HG02798 (cell line): ENCODE results near the gene TMCC1.
"Not testable (repeated sequence)": the region's sequence is repeated elsewhere in the genome, so short reads cannot be mapped to it uniquely, and the experiment has no call there.

ENCODE experiments used
- ATAC-seq: cut with Tn5 transposase; IDR thresholded peaks from one replicate; pipeline ENCODE4 v1.9.1; 2021; ENCODE audit warnings: mild to moderate bottlenecking; ENCODE audit not compliant: unreplicated experiment, poor library complexity

The TMCC1 gene

DNA sequence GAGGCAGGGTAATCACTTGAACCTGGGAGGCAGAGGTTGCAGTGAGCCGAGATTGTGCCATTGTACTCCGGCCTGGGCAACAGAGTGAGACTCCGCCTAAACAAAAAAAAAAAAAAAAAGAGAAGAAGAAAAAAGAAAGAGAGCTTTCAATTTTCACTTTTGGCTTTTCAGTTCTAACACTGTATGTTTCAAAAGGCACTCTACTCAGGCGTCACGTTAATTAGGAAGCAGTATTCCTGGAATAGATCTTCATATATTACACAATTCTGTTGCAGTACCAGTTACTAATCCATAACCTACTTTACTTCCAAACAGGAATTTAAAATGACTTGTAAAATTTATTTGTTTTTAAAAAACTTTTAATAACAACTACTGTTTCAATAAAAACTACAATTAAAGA, 155.3 kb downstream of the TMCC1 start:
- no peak for ATAC-seq

- ATAC-seq = no peak
Observed at GRCh38 chr3:129736070-129736469, 157.4 kb downstream of the TMCC1 start.

DNA sequence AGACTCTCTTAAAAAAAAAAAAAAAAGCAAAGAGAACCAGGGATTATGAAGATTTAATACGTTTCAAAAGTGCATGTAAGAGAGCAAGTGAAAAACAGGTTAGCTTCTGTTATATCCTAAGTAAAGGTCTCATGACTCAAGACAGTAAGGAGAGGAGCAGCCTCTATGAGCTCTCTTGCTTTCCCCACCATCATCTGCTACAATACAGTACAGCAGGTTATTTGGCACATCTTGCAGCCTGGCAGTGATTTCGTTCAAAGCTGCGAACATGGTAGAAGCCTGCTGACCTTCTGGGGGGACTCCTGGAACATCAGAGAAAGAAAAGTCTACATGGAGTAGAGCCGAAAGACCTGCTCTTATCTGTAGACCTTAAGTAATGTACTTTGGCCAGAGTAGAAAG, 157.9 kb downstream of the TMCC1 start:
- no peak for ATAC-seq

DNA sequence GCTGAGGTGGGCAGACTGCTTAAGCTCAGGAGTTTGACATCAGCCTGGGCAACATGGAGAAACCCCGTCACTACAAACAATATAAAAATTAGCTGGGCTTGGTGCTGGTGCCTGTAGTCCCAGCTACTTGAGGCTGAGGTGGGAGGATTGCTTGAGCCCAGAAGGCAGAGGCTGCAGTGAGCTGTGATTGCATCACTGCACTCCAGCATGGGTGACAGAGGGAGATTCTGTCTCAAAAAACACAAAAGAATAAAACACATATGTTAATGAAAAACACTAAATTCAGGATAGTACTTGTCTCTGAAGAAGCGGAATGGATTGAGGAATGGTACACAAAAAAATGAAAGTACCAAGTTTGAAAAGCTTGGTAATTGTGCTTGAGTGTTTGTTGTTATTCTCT, 159.1 kb downstream of the TMCC1 start:
- ATAC-seq = no peak

DNA sequence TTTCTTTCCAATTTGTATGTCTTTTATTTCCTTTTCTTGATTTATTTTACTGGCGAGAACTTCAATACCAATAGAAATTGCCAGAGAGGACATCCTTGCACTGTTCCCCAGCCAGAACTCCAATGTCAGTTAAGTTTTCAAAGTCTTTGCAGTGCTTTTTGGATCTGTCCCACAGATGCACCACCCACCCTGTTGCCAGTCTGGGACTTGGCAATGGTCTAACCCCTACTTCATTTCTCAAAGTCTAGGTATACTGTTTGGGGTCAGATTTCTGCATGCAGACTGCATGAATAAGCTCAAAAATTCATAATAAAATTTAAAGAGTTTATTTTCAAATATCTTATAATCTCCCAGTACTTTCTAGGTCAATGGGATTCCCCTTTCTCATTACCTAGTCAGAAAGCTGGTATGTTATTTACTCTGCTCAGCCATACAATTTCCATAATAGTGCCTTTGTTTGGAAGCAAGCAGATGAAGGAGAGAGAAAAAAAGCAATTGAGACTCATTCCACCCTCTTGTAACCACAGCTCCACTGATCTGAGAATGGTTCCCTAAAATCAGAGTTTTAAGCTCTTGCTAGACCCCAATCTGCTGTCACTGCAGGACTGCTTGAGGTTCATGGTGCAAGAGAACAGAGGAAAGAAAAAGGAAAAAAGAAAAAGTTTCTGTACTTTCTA, 161.2 kb downstream of the TMCC1 start:
- no peak for ATAC-seq

- ATAC-seq = no peak
Observed at GRCh38 chr3:129727707-129728106, 165.8 kb downstream of the TMCC1 start.

GRCh38 chr3:129723558-129724324, 169.8 kb downstream of the TMCC1 start:
- ATAC-seq = no peak

DNA sequence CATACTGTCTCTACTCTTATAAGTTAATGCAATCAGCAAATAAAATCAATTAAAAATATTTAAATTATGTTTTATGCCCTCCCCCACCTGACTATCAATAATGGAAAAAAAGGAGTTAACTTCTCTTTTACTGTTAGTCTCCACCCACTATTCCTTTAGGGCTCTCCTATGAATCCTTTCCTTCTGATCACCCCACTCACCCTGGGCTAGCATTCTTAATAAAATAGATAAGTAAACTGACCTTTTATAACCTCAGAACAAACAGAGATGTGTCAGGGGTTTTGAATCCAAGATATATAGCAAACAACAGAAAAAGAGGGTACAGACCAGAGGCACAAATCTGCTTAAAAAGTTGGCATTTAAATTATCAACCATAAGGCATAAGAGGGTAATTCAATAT, 171.0 kb downstream of the TMCC1 start:
- no peak for ATAC-seq

GRCh38 chr3:129718201-129718600, 175.3 kb downstream of the TMCC1 start:
- no peak for ATAC-seq

- no peak for ATAC-seq
Observed at GRCh38 chr3:129715854-129716253, 177.7 kb downstream of the TMCC1 start.

DNA sequence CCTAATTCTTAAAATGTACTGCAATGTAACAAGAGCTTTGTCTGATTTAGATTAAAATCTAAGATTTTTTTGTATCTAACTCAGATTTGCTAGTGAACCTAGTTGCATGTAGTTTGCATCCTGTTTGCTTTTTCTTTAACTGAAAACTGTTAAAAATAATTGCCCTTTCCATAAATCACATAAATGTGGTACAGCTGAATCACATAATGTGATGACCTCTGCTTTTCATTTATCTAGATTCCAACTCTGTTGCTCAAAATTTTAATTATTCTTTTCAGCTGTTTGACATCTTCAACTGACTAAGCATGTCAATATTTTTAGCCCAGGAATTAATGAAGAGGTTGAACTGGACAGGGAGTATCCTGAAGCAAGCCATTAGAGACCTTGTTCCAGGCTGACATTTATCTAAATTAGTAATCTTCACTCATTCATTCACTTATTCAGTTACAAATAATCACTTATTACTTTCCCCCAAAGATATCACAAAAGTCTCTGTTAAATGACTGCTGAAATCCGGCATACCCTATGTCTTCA, 185.1 kb downstream of the TMCC1 start:
- ATAC-seq = no peak

DNA sequence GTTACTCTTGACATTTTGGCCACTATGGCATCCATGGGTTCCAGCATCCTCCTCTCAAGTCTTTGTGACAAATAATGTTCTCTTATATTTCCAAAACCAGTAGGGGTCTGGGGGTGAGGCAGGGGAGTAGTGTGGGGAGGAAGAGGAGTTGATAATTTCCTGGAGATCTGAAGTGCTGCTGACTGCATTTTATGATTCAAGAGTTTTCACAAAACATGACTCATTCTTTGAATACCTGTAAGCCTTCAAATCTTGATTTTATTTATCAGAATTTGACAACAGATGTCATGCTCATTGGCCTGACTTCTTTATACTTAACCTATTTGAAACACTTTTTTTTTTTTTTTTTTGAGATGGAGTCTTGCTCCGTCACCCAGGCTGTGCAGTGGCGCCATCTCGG, 188.2 kb downstream of the TMCC1 start:
- no peak for ATAC-seq

DNA sequence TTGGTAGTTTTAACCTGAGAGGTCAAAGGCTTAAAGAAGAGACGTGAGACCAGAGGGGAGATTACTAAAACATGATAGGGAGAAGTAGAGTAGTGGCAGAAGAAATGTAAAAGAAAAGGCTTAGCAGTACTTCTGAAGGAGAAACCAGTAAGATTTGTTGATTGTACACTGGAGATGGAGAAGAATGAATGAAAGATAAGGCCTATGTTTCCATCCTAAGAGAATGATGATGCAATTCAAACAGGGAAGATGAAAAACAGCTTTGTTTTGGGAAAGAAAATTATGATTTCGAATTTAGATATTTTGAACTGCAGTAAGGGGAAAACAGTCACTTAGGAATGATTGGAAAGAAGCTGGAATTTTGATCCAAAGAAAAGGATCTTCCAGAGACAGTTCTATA, 189.6 kb downstream of the TMCC1 start:
- no peak for ATAC-seq

DNA sequence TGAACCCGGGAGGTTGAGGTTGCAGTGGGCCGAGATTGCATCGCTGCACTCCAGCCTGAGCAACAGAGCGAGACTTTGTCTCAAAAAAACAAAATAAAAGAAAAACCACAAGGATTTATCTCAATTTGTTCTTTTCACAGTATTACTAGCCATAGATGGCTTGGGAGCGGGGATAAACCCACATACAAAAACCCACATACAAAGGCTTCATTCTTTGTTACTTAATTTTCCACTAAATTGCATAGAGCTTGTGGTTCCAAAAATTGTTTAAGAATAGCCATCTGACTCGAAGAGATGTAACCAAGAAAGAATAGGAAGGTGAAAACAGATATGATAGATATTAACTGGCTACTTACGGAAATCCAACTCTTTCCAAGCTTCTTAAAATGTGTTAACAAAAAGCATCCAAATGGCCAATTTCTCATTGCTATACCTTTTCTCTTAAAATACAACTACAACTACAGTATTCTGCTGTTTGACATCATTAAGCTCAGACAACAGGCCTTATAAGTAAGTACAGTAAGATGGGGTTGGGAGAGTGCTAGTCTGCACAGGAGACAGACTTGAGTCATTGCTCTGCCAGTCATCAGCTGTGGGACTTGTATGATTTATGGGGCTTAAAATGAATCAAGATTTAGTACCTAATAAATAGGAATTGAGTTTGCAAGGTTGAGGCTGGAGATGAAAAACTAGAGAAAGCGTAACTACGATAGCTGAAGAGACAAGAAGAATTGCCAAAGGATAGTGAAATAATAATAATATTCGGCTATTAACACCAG, 190.4 kb downstream of the TMCC1 start:
- no peak for ATAC-seq

DNA sequence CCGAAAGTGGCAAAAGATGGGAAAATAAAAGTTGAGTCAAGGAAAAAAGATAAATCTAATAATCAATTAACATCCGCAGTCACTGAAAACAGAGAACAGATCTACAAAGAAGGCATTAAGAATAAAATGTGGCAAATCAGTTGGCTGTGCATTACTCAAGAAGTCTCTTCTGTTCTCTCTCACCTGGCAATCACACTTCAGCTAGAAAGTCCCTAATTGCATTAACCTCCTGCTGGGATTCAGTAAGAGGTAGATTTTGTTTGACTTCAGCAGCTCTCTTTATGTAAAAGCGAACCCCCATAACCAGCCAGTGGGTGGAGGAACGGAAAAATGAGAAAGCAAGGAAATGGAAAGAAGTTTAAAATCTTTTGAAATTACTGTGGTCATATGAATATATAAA, 192.3 kb downstream of the TMCC1 start:
- ATAC-seq = no peak

DNA sequence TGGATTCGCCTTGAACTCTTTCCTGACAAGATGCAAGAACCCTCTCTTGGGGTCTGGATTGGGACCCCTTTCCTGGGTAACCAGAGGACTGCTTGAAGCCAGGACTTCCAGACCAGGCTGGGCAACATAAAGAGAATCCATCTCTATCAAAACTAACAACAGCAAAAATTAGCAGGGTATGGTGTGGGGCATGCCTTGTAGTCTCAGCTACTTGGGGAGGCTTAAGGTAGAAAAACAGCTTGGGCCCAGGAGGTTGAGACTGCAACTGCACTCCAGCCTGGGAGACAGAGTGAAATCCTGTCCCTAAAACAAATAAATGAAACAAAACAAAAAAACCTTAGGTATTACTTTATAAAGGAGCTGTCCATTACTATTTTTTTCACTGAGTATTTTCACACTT, 193.9 kb downstream of the TMCC1 start:
- no peak for ATAC-seq

- ATAC-seq = no peak
Observed at GRCh38 chr3:129699199-129699598, 194.3 kb downstream of the TMCC1 start.

DNA sequence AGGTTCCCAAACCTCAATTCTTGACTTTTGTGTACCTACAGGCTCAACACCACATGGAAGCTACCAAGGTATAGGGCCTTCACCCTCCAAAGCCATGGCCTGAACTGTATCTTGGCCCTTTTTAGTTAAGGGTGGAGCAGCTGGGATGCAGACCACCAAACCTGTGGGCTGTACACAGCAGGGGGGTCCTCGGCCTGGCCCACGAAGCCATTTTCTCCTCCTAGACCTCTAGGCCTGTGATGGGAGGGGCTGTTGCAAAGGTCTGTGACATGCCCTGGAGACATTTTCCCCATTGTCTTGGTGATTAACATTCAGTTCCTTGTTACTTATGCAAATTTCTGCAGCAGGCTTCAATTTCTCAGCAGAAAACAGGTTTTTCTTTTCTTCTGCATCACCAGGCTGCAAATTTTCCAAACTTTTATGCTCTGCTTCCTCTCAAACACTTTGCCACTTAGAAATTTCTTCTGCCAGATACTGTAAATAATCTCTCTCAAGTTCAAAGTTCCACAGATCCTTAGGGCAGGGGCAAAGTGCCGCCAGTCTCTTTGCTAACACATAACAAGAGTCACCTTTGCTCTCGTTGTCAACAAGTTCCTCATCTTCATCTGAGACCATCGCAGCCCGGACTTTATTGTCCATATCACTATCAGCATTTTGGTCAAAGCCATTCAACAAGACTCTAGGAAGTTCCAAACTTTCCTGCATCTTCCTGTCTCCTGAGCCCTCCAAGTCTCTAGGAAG, 196.1 kb downstream of the TMCC1 start:
- no peak for ATAC-seq

DNA sequence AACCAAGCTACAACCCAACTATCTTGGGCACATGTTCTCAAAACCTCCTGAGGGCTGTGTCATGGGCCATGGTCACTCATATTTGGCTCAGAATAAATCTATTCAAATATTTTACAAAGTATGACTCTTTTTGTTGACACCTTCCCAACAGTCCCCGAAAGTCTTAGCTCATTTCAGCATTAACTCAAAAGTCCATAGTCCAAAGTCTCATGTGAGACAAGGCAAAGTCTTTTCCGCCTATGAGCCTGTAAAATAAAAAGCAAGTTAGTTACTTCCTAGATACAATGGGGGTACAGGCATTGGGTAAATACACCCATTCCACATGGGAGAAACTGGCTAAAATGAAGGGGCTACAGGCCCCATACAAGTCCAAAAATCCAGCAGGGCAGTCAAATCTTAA, 197.1 kb downstream of the TMCC1 start:
- not testable (repeated sequence) for ATAC-seq

DNA sequence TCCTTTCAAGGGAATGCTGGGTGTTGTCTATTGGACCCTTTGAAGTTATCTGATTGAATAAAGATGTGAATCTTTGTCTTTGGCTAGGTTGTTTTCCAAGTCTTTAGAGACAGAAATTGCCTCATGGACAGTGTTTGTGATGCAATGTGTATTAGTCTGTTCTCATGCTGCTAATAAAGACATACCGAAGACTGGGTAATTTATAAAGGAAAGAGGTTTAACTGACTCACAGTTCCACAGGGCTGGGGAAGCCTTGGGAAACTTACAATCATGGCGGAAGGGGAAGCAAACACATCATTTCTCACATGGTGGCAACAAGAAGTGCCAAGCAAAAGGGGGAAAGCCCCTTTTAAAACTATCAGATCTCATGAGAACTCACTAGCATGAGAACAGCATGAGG, 198.3 kb downstream of the TMCC1 start:
- no peak for ATAC-seq
